Measurements from ENCODE around the gene PPIE. TPM values are rescaled to one million over a fixed set of nuclear protein-coding genes. Genes with fewer than 3 reads are reported as not detected.

Gene PPIE
- total and polyA plus RNA-seq, 2 of the 8 experiments (the other 6 are each of a cell fraction or from before 2014, with no cell fraction given), result 38.9 to 56.1 TPM

- Histone ChIP-seq H3K4ac (replicated peaks; ENCODE audit: insufficient read length, low read depth, low read length) (no peak overlapping the region), H3K4me3 (ENCODE audit: extremely low read depth in 1 of 4, insufficient read depth in 2 of 4, low read depth in 3 of 4, low read length in 4 of 4) (no peak overlapping the region), H3K79me1 (ENCODE audit: low read depth, low read length) (no peaks in the 10 kb centered on the region; the same call in 1 of the 2 replicates), H3K27me3 (replicated peaks in 1 of 4; ENCODE audit: control insufficient read depth in 3 of 4, extremely low read depth in 1 of 4, insufficient read depth in 3 of 4, low read length in 3 of 4) (no peaks in the 10 kb centered on the region), H2BK12ac (ENCODE audit: low read depth, low read length) (no peak overlapping the region), H2AFZ (ENCODE audit: low read length) (no peak overlapping the region), H3K9me3 (ENCODE audit: insufficient read depth in 2 of 2, low read depth in 1 of 2, low read length in 1 of 2) (no peaks in the 10 kb centered on the region), H3K23me2 (ENCODE audit: low read depth, low read length) (no peaks in the 10 kb centered on the region), H4K20me1 (replicated peaks in 1 of 2; ENCODE audit: control insufficient read depth in 1 of 2, insufficient read depth in 2 of 2, low read length in 2 of 2) (peaks cover 4 to 7% of the 10 kb centered on the region in 2 experiments), H4K8ac (ENCODE audit: extremely low read depth, insufficient read depth, low read length) (no peak overlapping the region), H2BK20ac (ENCODE audit: low read length) (no peak overlapping the region), H3K36me3 (ENCODE audit: control insufficient read depth in 2 of 4, insufficient read depth in 4 of 4, low read length in 3 of 4) (peaks cover 20 to 69% (median 44%) of the 10 kb centered on the region in 4 experiments), H3K9ac (replicated peaks in 1 of 4; ENCODE audit: extremely low read depth in 1 of 4, low read depth in 3 of 4, low read length in 3 of 4) (no peak overlapping the region), H2BK120ac (replicated peaks; ENCODE audit: low read depth, low read length) (no peak overlapping the region), H3K23ac (ENCODE audit: insufficient read length) (no peak overlapping the region), H4K91ac (replicated peaks; ENCODE audit: insufficient read length, low read length) (no peak overlapping the region), H2AK5ac (ENCODE audit: low read depth, low read length) (no peak overlapping the region), H3K79me2 (ENCODE audit: control insufficient read depth in 1 of 2, insufficient read depth in 2 of 2, low read length in 2 of 2) (no peaks in the 10 kb centered on the region), H3K14ac (ENCODE audit: insufficient read length) (no peak overlapping the region), H3K4me1 (replicated peaks in 1 of 4; ENCODE audit: control insufficient read depth in 3 of 4, insufficient read depth in 4 of 4, low read length in 3 of 4) (no peaks in the 10 kb centered on the region), H3K18ac (ENCODE audit: extremely low read depth, low read length) (no peak overlapping the region), H4K5ac (ENCODE audit: insufficient read length, low read depth, low read length) (no peak overlapping the region), H3K27ac (ENCODE audit: low read depth, low read length) (no peak overlapping the region), H2BK15ac (ENCODE audit: low read length) (no peak overlapping the region), H2BK5ac (ENCODE audit: low read depth, low read length) (no peak overlapping the region), H3K56ac (replicated peaks; ENCODE audit: insufficient read length, low read depth, low read length) (no peak overlapping the region), H3K4me2 (ENCODE audit: insufficient read depth in 1 of 2, low read depth in 2 of 2, low read length in 2 of 2) (no peak overlapping the region)
- TF ChIP-seq SUZ12 (IDR thresholded peaks at IDR 0.05; ENCODE audit: low read length) (no peak), ASH2L (IDR thresholded peaks at IDR 0.05; ENCODE audit: low read length) (no peak), RFX5 (IDR thresholded peaks at IDR 0.05; ENCODE audit: borderline replicate concordance, low read depth, low read length) (no peak), CBX5 (IDR thresholded peaks at IDR 0.05; ENCODE audit: low read depth, low read length) (no peak), POLR2AphosphoS5 (IDR thresholded peaks at IDR 0.05; ENCODE audit: low read depth, low read length) (no peak), EZH2 (IDR thresholded peaks at IDR 0.05; ENCODE audit: low read depth, low read length, severe bottlenecking) (no peak), TCF12 (IDR thresholded peaks at IDR 0.05; ENCODE audit: low read depth, low read length) (no peak), SIRT6 (IDR thresholded peaks at IDR 0.05; ENCODE audit: low read length) (no peak), POLR2A (IDR thresholded peaks at IDR 0.05; ENCODE audit: control extremely low read depth in 1 of 2, low read depth in 2 of 2, low read length in 2 of 2) (no peak)
- ChIA-PET CTCF (ENCODE audit: partially characterized antibody) (no interaction called here), POLR2A (ENCODE audit: partially characterized antibody) (interaction anchor here (2.4 kb wide), 1 partner anchor 11 kb away, joined by 4 read pairs; no protein-coding TSS in a partner anchor)
- no peak for DNase-seq (ENCODE audit: low read depth in 1 of 2, low spot score in 2 of 2)
- WGBS, 2 experiments (ENCODE audit: extremely low coverage in 1 of 2, insufficient coverage in 1 of 2, insufficient read length in 1 of 2, insufficient replicate concordance in 2 of 2, low coverage in 1 of 2, low lambda C conversion rate in 2 of 2, missing lambda C conversion rate in 1 of 2), result 93% methylated on average over 16 of the region's 16 CpGs; no CpG with 5 or more reads in 1 of the 2 experiments
- FAIRE-seq, result no peak
Observed at GRCh38 chr1:39745016-39745670, 6.5 kb downstream of the PPIE start.
